GM21576 (cell line): ENCODE results near the gene DERL2.

Experiments
- ATAC-seq: cut with Tn5 transposase; IDR thresholded peaks from one replicate; pipeline ENCODE4 v1.9.1; 2021; ENCODE audit warnings: mild to moderate bottlenecking, moderate library complexity; ENCODE audit not compliant: unreplicated experiment

Gene DERL2

DNA sequence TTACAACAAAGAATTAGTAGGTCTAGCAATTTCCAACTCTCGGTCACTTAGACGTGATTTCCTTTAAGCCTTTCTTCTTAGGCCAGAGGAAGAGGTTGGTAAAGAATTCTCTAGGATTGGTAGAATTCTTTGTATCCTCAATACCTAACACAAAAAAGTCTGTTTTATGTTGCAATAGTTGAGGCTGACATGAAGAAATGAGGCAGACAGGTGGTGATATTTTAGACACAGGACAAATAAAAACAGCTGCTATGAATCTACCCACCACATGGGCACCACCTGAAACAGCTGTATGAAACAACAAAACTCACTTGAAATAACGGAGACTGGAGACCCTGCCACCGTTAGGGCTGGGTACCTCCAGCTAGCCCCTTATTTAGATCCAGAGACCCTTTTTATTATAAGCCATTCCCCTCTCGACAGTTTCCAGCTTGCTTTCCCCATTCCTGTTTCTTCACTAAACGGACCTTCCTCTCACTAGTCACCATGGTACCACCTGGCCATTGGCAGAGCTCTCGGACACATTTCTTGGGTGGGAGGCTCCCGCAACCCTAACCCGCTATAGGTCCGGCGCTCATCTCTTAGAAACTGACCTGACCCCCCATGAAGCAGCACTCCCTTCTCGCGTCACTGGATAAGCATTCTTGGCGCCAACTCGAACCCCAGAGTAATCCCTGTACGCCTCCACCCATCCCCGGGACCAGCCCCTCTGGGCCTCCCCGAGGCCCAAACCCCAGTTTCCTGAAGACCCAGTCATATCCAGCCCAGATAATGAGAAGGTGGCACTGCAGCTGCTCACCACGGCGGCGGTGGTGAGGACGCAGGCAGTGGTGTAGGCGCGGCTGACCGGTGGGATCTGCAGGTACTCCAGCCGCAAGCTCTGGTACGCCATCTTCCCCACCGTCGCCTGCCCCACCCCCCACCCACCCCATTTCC lies at the start of gene DERL2:
DERL2 (minus strand) TSS at position 909 of the 936 bp plus-strand sequence; CDS start at position 892, 17 bp downstream.
- ATAC-seq = peak; percentile 18

DNA sequence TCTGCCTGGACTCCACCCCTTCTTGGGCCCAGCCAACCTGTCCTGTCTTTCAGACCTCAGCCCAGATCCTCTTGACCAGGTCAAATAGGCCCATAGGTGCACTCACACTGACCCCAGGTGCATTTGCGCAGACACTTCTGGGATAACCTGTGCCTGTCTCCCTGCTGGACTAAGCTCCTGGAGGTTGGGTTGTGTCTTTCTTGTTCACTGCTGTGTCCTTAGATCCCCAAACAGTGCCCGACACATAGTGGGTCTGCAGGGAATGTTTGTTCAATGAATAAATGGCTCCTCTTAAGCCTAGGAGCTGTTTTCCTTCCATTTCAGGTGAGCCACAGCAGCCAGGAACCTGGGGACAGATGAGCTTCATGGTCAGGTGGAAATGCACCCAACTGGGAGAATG lies 49.5 kb upstream of the DERL2 start:
- ATAC-seq = no peak

DNA sequence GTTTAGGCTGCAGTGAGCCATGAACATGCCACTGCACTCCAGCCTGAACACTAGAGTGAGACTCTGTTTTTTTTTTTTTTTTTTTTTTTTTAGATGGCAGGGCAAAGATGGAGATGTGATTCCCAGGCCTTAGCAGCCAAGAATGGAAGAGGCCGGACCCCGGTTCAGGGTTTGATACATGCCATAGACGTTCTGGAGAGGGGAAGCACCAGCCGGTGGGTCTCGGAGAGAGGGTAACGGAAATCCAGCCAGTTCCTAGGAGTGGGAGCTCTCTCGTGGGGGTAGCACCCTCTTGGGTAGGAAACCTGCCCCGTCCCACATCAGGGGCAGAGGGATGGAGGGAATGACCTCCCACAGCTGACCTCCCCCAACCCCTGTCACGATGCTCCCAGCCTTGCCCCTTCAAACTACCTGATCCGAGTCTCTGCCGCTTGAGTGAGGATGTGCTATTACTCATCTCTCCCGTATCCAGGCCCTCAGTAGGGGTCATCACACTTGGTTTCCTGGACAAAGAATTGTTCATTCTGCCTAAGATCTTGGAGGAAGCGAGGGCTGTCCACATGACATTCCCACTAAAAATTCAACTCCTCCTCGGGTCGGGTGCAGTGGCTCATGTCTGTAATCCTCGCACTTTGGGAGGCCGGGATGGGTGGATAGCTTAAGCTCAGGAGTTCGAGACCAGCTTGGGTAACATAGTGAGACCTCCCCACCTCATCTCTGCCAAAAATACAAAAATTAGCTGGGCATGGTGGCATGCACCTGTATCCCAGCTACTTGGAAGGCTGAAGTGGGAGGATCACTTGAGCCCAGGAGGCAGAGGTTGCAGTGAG lies 47.7 kb upstream of the DERL2 start:
- ATAC-seq = no peak

DNA sequence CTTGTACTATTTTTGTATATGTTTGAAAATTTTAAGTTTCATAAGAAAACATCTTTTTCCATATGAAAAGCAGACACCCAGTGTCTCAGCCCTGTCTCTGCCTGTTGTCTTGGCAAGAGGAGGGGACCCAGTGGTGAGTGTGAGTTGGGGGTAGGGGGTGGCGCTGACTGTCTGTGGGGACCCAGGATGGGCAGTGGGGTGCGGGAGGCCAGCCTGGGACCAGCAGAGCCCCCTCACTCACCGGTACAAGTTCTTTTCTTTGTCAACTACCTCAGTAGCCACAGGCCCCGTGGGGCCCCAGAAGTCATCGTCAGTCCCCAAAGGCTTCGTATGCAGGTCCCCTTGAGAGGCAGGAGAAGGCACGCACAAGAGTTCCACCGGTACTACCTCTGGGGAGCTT lies 46.6 kb upstream of the DERL2 start:
- no peak for ATAC-seq

DNA sequence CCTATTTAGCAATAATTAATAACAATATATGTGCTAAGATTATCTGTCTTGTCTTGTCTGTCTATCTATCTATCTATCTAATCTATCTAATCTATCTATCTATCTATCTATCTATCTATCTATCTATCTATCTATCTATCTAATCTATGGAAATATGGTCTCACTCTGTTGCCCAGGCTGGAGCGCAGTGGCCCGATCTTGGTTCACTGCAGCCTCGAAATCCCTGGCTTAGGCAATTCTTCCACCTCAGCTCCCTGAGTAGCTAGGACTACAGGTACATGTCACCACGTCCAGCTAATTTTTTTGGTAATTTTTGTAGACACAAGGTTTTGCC lies 45.1 kb upstream of the DERL2 start:
- ATAC-seq = no peak

DNA sequence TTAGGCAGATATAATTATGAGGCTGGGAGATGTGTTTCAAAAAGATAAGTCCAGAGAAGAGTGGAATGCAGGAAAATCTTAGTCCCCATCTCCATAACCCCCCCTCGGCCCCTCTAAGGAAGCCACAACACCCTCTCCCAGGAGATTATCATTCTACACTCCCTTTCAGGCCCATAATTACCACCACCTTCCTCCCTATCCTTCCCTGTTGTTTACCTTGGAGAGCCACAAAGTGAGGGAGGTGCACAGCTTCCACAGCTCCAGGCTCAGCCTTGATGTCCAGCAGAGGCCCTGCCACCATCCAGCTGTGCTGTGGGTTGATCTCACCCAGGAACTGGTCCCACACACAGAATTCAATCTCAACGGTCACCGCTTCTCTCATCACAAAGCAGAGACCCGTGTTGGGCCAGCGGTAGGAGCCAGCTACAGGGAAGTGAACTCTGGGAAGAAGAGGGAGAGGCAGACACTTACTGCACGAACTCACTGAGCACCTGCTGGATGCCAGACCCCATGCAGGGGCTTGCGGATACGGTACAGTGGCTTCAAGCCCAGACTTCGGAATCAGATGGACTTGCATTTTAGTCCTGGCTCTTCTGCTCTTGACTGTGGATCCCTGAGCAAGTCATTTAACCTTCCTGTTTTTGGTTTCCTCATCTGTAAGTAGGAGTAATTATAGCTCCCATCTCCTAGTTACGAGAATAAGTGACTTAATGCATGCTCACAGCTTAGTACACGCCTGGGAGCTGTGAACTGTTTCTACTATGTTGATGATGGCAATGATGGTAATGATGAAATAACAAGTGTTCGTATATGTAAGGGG lies 44.5 kb upstream of the DERL2 start:
- no peak for ATAC-seq

DNA sequence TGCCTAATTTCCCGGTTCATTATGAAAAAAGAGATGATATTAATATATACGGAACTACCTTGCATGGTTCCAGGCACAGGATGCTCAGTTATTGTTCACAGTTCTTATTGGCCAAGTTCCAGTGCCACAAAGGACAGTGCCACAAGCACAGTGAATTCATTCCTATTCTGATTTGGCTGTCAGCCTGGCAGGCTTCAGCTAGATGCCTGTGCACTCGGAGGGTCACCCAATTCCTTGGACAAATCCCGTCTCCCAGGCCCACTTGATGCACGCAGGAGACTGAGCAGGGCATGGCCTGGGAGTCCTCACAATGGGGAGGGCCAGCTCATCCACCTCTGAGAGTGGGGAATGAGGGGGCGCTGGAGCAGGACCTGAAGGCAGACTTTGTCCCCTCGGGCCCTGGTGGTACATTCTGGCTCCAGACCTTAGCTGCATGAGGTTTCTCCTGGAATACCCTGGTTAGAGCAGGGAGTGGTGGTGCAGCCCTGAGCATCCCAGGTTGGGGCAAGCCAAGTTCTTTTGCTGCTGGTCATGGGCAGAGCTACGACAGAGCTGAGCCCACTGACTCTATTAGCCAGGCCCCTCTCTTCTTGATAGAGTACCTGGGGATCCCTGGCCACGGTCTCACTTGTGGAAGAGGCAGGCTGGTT lies 41.7 kb upstream of the DERL2 start:
- no peak for ATAC-seq

DNA sequence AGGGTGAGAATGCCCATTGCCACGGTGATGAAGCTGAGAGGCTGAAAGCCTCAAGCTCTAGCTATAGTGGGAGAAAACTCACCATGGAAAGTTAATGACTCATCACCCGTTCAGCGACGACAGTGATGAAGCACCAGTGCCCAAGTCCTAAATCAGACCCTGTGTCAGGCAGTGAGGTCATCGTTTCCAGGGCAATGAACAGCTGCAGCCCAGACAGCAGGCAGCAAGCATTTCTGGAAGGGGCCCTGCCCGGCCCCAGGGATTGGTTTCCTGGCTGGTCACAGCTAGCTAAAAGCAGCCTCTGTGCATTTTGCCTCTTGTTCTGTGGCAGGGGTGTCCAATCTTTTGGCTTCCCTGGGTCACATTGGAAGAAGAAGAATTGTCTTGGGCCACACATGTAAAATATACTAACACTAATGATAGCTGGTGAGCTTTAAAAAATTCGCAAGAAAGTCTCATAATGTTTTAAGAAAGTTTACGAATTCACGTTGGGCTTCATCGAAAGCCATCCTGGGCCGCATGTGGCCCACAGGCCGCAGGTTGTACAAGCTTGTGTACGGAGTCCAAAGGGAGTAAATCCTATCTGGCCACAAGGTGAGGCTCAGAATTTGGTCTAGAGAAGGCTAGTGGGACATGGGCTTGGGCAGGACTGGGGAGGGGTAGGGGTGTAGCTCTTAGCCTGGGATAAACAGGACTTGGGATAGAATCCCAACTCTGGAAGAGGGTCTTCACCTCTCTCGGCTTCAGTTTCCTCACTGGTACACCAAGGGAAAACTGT lies 41.0 kb upstream of the DERL2 start:
- no peak for ATAC-seq

DNA sequence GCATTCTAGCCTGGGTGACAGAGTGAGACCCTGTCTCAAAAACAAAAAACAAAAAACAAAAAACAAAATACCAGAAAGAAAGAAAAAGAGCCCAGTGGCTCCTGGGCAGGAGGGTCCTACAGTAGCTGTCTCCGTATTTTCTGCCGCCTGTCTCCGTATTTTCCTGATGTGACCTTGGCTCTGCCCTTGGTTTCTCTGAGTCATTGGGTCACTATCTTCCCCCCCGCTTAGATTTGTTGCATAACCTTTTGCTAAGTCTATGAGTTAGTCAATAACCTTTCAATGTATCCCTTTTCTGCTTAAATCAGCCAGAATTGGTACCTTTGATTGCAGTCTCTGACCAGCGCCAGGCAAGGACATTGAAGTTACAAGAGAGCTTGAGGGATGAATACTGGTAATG lies 37.3 kb upstream of the DERL2 start:
- no peak for ATAC-seq

DNA sequence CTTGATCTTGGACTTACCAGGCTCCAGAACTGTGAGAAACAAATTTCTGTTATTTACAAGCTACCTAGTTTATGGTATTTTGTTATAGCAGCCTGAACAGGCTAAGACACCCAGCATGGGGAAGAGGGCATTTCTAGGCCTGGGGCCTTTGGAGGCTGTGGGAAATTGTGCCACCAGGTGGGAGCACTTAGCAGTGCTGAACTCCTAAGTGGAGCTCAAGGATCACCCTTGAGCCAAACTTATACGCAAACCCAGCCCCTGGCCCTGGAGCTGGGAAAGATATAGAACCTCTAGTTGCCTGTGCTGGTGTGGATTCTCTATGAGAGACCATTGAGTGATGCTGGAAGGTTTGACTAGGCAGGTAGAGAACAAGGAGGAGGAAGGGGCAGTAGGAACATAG lies 36.5 kb upstream of the DERL2 start:
- ATAC-seq = no peak

DNA sequence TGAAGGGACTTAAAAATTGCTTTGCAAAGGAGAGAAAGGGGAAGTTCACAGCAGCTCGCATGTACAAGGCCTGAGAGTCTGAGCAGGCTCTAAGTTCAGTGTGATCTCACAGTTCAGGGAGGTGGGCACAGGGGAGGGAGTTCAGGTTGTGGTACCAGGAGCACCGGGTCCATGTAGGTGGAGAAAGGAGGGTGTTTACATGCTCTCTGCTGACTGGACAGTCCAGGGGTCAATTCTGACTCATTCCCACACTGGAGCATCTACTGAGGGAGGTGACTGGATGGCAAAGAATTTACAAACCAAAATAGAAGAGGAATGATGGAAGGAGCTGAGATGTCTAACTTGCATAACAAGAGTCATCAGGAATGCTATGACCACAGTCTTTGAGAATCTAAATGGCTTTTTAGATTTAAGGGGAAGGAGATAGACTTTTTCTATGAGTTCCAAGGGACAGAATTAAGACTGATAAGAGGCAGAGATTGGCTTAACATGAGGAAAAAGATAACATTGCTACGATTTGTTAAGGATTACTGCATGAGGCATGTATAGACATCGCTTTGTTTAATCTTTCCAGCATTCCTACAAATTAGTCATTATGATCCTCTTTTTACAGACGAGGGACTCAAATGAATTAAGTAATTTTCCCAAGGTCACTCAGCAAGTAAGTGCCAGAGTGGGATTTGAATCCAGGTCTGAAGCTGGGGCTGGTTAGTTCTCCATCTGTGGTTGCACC lies 30.2 kb upstream of the DERL2 start:
- ATAC-seq = no peak

DNA sequence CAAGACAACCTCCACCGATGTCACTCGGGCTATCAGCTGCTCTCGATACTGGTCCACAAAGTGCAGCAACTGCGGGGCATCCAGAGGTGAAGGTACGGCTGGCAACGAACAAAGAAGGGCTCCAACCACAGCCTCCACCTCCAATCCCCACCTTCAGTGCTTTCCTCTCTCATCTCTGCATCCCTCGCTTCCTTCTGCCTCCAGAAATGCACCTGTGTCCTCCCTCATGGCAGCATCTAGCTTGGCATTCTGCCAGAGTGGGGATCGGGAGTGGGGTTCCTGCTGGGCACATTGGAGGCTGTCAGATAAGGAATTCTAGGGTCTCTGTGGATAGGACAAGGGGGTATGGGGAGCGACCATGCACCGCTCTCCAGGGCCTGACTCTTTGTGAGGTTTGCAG lies 29.0 kb upstream of the DERL2 start:
- no peak for ATAC-seq

DNA sequence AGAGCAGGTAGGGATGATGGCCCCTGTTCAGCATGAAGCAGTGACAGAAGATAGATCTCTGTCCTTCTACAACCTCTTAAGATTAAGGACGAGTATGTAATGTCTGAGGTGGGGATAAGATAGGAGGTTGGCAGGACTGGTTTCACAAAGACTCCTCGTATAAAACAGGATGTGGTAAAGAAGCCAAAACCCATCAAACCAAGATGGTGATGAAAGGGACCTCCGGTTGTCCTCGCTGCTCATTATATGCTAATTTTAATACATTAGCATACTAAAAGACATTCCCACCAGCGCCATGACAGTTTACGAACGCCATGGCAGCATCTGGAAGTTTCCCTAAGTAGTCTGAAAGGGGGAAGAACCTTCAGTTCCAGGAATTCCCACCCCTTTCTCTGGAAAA lies 27.6 kb upstream of the DERL2 start:
- ATAC-seq = no peak

DNA sequence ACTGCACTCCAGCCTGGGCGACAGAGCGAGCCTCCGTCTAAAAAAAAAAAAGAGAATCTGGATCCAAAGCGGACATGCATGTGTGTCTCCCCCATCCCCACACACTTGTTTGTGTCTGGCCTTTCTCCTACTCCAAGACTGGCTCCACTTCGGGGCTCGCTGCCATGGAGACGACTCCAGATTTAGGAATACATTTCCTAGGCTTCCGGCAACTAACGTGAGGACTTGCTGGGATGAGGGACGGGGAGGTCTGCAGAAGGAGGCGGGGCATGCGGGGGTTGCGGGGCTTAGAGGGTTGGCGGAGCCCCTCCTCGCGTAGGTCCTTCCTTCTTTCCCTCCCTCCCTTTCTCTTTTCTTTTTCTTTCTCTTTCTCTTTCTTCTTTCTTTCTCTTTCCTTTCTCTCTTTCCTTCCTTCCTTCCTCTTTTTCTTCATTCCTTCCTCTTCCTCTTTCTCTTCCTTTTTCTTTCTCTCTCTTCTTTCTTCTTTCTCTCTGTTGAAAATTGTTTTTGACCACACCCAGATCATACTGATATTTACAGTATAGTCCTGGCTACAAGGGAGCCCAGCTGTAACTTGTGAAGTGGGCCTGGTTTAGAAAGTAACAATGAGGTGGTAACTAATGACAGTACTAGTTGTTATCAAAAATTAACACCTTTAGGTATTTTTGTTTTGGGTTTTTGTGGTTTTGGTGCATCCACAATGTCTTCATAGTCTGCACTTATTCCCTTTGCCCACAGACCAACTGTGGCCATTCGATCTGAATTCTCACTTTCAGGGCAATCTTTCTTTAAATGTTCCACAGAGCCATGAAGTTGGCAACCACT lies 25.6 kb upstream of the DERL2 start:
- ATAC-seq = no peak

DNA sequence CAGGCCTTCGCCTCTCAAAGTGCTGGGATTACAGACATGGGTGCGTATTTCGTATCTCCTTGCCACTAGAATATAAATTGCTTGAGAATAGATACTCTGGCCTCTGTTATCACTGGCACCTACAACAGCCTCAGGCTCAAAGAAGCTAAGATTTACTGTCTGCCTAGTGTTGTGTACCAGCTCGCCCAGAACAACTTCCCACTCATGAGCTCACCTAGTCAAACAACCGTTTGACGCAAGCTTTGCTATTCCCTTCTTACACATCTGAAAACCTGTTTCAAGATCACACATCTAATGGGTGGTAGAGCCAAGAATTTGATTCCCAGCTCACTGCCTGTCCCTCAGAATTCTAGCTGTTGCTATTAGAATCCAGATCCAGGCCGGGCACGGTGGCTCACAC lies 24.8 kb upstream of the DERL2 start:
- no peak for ATAC-seq

DNA sequence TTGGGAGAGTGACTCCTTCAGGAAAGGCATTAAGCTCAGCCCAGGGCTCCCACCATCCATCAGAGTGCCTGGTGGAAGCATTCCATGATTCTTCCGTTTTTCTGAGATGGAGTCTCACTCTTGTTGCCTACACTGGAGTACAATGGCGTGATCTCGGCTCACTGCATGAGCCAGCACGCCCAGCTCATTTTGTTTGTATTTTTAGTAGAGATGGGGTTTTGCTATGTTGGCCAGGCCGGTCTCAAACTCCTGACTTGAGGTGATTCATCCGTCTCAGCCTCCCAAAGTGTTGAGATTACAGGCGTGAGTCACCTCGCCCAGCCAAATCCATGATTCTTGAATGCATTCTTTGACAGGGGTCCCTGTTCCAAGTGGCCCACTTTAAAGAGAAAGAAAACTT lies 23.5 kb upstream of the DERL2 start:
- no peak for ATAC-seq

DNA sequence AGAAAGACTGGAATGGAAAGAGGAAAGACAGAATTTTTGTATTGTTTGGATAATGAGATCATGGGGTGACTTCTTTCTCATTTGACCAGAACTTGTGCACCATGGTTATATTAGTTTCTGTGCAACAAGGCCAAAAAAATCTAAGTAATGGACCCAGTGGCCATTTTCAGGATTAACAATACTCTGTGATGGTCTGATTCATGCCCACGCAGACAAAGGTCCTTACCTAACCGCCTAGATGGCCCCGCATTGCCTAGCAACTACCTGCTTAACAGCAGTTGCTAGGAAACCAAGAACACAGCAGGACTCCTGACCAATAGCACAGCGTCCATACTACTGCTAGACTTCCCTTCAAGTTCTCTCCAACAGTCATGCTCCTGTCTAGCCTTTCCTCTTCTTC lies 22.8 kb upstream of the DERL2 start:
- ATAC-seq = no peak

DNA sequence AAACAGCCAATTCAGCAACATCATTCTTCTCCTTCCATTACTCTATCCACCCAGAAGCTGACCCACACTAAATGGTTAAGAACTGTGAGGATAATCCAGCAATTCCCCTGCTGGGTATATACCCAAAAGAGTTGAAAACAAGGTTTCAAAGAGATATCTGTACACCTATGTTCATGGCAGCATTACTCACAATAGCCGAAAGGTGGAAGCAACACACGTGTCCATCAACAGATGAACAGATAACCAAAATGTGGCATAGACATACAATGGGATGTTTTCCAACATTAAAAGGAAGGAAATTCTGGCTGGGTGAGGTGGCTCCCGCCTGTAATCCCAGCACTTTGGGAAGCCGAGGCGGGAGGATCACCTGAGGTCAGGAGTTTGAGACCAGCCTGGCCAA lies 20.3 kb upstream of the DERL2 start:
- no peak for ATAC-seq
